ENCODE data around the gene ENOSF1.

DNA sequence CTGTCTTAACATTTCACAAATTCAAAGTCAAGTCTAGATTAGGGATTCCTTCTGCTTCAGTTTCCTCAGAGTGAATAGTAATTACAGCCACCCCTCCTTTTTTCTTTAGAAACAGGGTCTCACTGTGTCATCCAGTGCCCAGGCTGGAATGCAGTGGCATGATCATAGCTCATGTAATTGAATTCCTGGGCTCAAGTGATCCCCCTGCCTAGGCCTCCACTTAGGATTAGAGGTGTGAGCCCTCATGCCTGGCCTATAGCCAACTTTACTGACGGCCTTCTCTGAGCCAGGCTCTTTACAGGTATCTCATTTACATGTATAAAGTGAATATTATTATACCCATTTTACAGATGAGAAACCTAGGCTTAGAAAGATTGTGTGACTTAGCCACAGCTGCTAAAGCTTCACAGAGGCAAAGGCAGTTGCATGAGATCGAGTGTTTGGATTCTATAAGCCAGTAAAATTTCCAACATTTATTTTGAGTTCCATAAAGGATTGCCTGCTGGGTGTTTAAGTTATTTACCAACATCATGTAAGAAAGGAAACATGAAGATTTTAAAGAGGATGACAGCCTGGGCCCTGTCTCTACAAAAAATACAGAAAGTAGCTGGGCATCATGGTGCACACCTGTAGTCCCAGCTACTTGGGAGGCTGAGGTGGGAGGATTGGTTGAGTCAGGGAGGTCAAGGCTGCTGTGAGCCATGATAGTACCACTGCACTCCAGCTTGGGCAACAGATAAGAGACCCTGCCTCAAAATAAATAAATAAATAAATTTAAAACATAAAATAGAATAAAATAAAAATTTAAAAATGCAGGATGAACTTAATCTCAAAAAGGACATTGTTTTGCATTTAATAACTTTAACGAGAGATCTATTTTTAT is 1.8 kb downstream of the ENOSF1 start:
- TF ChIP-seq, protein P1, sequence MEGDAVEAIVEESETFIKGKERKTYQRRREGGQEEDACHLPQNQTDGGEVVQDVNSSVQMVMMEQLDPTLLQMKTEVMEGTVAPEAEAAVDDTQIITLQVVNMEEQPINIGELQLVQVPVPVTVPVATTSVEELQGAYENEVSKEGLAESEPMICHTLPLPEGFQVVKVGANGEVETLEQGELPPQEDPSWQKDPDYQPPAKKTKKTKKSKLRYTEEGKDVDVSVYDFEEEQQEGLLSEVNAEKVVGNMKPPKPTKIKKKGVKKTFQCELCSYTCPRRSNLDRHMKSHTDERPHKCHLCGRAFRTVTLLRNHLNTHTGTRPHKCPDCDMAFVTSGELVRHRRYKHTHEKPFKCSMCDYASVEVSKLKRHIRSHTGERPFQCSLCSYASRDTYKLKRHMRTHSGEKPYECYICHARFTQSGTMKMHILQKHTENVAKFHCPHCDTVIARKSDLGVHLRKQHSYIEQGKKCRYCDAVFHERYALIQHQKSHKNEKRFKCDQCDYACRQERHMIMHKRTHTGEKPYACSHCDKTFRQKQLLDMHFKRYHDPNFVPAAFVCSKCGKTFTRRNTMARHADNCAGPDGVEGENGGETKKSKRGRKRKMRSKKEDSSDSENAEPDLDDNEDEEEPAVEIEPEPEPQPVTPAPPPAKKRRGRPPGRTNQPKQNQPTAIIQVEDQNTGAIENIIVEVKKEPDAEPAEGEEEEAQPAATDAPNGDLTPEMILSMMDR (IDR thresholded peaks at IDR 0.05; ENCODE audit: low read depth, low read length, poor library complexity, severe bottlenecking): no peak
- no peak for TF ChIP-seq EZH2phosphoT487 (IDR thresholded peaks at IDR 0.05; ENCODE audit: borderline replicate concordance, low read length)

Measured in DOHH2 (cell line).